OCI-LY1 (cell line): ENCODE measurements around the gene FANK1.

Source experiments
- H2AFZ ChIP-seq: fragments of 200-600 bp; sonication (generic), shearing (Covaris generic); 2 replicates; pipeline ENCODE4 v1.6.0; 2014; ENCODE audit warnings: antibody characterized with exemption, mild to moderate bottlenecking, low read length
- H3F3A ChIP-seq: fragments of 200-600 bp; sonication (generic), shearing (Covaris generic); 2 replicates; pipeline ENCODE4 v1.6.0; 2014; ENCODE audit warnings: mild to moderate bottlenecking, antibody characterized with exemption, low read length, moderate library complexity; ENCODE audit not compliant: insufficient read depth
- H3K27ac ChIP-seq: fragments of 200-600 bp; sonication (generic); 2 replicates; pipeline ENCODE4 v1.5.1; 2014; ENCODE audit warnings: low read length, mixed run types, mild to moderate bottlenecking, low read depth; ENCODE audit not compliant: poor library complexity, severe bottlenecking
- H3K27me3 ChIP-seq: fragments of 200-600 bp; sonication (generic); 2 replicates; pipeline ENCODE4 v1.6.0; 2014; ENCODE audit warnings: antibody characterized with exemption, mild to moderate bottlenecking, low read length, moderate library complexity; ENCODE audit not compliant: insufficient read depth
- H3K36me3 ChIP-seq: fragments of 200-600 bp; sonication (generic); 2 replicates; pipeline ENCODE4 v1.6.1; 2014; ENCODE audit warnings: mild to moderate bottlenecking, antibody characterized with exemption, low read length, moderate library complexity, mixed read lengths; ENCODE audit not compliant: insufficient read depth
- H3K4me1 ChIP-seq: fragments of 200-600 bp; sonication (generic); 2 replicates; pipeline ENCODE4 v1.5.1; 2014; ENCODE audit warnings: mild to moderate bottlenecking, low read length, moderate library complexity; ENCODE audit not compliant: insufficient read depth, severe bottlenecking
- H3K4me2 ChIP-seq: fragments of 200-600 bp; sonication (generic), shearing (Covaris generic); 2 replicates; pipeline ENCODE4 v1.6.1; 2014; ENCODE audit warnings: low read length
- H3K4me3 ChIP-seq: fragments of 200-600 bp; sonication (generic); 2 replicates; pipeline ENCODE4 v1.5.1; 2014; ENCODE audit warnings: low read length, low read depth, mild to moderate bottlenecking, mixed read lengths; ENCODE audit not compliant: poor library complexity, severe bottlenecking
- H3K79me2 ChIP-seq: fragments of 200-600 bp; shearing (Covaris generic); 2 replicates; pipeline ENCODE4 v1.6.1; 2016; ENCODE audit warnings: mixed run types, low read length, mixed read lengths; ENCODE audit not compliant: insufficient read depth
- H3K9ac ChIP-seq: fragments of 200-600 bp; sonication (generic), shearing (Covaris generic); 2 replicates; pipeline ENCODE4 v1.6.1; 2014; ENCODE audit warnings: mild to moderate bottlenecking, low read length, mixed read lengths
- H3K9me2 ChIP-seq: fragments of 200-600 bp; sonication (generic), shearing (Covaris generic); 2 replicates; pipeline ENCODE4 v1.6.1; 2014; ENCODE audit warnings: low read depth, mild to moderate bottlenecking, low read length, mixed read lengths
- H3K9me3 ChIP-seq: fragments of 200-600 bp; shearing (Covaris generic); 2 replicates; pipeline ENCODE4 v1.6.1; 2014; ENCODE audit warnings: low read length, mixed read lengths
- H4K20me1 ChIP-seq: fragments of 200-600 bp; sonication (generic), shearing (Covaris generic); 2 replicates; pipeline ENCODE4 v1.6.0; 2016; ENCODE audit warnings: mild to moderate bottlenecking, low read length; ENCODE audit not compliant: insufficient read depth
- EZH2 ChIP-seq: fragments of 200-600 bp; sonication (generic), shearing (Covaris generic); IDR thresholded peaks from 2 replicates; pipeline ENCODE4 v1.8.0; 2017; ENCODE audit warnings: borderline replicate concordance, mixed run types, mild to moderate bottlenecking, antibody characterized with exemption, low read length, moderate library complexity, mixed read lengths
- TF ChIP-seq, protein P1 (sequence below): fragments of 200-600 bp; sonication (generic), shearing (Covaris generic); IDR thresholded peaks from 2 replicates; pipeline ENCODE4 v1.5.1; 2017; ENCODE audit warnings: mild to moderate bottlenecking, antibody characterized with exemption, low read length, moderate library complexity, mixed read lengths

Gene FANK1

DNA sequence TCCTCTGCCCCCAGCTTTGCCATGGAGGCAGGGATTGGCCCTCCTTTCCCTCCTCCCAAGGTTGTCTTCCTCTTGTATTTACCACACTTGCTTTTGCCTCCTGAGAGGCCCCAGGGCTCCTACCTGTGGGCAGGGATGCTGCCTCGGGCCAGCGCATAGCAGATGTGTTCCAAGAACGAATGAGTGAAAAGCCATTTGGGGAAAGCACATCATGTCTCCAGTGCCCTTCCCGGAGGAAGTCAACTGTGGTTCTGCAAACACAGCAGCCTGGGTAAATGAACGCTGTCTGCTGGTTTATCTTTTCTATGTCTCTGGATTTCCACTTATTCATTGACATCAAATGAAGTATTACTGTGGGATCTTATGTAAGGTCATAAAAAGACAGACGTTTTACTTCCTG lies 161.7 kb downstream of the FANK1 start:
- Histone ChIP-seq H3K9me2 (no peaks in the 10 kb centered on the region), H2AFZ (no peak overlapping the region), H3K27me3 (no peaks in the 10 kb centered on the region), H3F3A (no peaks in the 10 kb centered on the region), H3K9ac (no peak overlapping the region), H3K4me1 (no peaks in the 10 kb centered on the region), H3K4me3 (no peak overlapping the region), H3K4me2 (no peak overlapping the region), H3K79me2 (no peaks in the 10 kb centered on the region), H3K36me3 (no peaks in the 10 kb centered on the region), H4K20me1 (no peaks in the 10 kb centered on the region), H3K9me3 (no peaks in the 10 kb centered on the region), H3K27ac (no peak overlapping the region)
- no peak for TF ChIP-seq EZH2
- TF ChIP-seq, protein P1, sequence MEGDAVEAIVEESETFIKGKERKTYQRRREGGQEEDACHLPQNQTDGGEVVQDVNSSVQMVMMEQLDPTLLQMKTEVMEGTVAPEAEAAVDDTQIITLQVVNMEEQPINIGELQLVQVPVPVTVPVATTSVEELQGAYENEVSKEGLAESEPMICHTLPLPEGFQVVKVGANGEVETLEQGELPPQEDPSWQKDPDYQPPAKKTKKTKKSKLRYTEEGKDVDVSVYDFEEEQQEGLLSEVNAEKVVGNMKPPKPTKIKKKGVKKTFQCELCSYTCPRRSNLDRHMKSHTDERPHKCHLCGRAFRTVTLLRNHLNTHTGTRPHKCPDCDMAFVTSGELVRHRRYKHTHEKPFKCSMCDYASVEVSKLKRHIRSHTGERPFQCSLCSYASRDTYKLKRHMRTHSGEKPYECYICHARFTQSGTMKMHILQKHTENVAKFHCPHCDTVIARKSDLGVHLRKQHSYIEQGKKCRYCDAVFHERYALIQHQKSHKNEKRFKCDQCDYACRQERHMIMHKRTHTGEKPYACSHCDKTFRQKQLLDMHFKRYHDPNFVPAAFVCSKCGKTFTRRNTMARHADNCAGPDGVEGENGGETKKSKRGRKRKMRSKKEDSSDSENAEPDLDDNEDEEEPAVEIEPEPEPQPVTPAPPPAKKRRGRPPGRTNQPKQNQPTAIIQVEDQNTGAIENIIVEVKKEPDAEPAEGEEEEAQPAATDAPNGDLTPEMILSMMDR = no peak

DNA sequence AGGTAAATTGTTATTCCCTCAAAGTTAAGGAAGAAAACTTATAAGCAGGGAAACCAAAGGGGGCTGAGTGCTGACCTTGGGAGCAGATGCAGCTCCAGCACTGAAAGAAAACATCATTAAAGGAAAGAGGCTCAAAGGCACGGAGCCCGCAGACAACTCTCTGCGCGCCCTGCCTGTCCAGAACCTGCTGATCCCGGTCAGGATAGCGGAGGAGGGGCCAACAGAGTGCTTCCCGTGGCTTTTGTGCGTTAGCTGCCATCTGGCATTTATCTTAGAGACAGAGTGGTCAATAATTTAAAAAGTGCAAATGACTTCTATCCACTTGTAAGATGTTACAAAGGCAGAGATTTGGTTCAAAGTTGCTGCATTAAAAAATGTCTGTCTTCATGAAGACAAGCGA lies 162.1 kb downstream of the FANK1 start:
- Histone ChIP-seq H3K9me2 (no peaks in the 10 kb centered on the region), H3K4me1 (no peaks in the 10 kb centered on the region), H3K27me3 (no peaks in the 10 kb centered on the region), H3K4me2 (no peak overlapping the region), H3F3A (no peaks in the 10 kb centered on the region), H4K20me1 (no peaks in the 10 kb centered on the region), H3K9ac (no peak overlapping the region), H3K9me3 (no peaks in the 10 kb centered on the region), H2AFZ (no peak overlapping the region), H3K4me3 (no peak overlapping the region), H3K36me3 (no peaks in the 10 kb centered on the region), H3K79me2 (no peaks in the 10 kb centered on the region), H3K27ac (no peak overlapping the region)
- TF ChIP-seq, protein P1 = no peak
- TF ChIP-seq EZH2 = no peak
